Measurements from ENCODE around the gene DISC1.
"Not testable (repeated sequence)": the region's sequence is repeated elsewhere in the genome, so short reads cannot be mapped to it uniquely, and the experiment has no call there.

The DISC1 gene

DNA sequence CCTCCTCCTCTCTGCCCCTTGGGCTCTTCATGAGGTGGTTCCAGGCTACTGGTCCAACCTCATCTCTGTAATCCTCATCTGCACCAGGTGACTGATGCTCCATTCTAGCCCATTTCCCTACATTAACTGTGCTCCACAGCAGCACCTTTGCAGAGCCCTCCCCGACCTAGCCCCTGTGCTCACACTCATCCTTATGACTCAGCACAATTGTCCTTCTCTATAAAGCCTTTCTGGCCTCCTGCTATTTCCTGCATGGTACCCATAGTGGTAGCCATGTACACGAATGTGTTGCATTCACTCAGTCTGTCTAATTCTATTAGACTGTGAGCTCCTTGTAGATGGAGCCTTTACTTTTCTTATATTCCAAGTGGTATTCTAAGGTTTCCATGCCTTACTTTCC is 339.0 kb downstream of the DISC1 start:
- no peaks in the 10 kb centered on the region for H3F3A ChIP-seq (ENCODE audit: insufficient read depth)
- H3K4me2 ChIP-seq (ENCODE audit: low read depth, low read length, poor library complexity, severe bottlenecking), result no peak overlapping the region

DNA sequence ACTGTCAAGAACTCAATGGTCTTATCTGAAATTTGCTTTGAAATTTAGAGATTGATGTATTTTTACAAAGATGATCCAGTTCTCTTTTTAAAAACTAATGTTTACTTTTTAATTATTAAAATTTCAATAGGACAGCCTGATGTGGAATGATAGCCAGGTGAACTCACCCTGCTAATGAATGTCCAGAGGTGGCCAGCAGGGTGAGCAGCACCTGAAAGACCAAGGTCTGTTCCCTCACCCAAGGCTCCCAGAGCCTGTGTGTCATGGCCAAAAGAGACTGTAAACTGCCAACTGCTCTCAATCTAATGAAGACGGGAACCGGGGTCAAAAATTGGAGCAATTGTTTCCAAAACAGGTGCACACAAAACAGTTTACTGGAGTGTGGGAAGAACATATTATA is 340.4 kb downstream of the DISC1 start:
- Histone ChIP-seq H3K9ac (ENCODE audit: low read length) (no peak overlapping the region), H2AFZ (ENCODE audit: low read depth, low read length, severe bottlenecking) (no peak overlapping the region), H3K4me3 (ENCODE audit: insufficient read depth, low read length, poor library complexity, severe bottlenecking) (no peak overlapping the region), H3K27ac (ENCODE audit: low read depth, low read length) (no peak overlapping the region), H3K79me2 (ENCODE audit: insufficient read depth, low read length) (no peaks in the 10 kb centered on the region), H3K27me3 (ENCODE audit: low read length) (no peaks in the 10 kb centered on the region), H3F3A (ENCODE audit: insufficient read depth) (no peaks in the 10 kb centered on the region), H4K20me1 (ENCODE audit: low read depth, low read length) (no peaks in the 10 kb centered on the region), H3K9me2 (replicated peaks; ENCODE audit: insufficient read depth, low read length) (no peaks in the 10 kb centered on the region), H3K9me3 (ENCODE audit: insufficient read depth, low read length) (no peaks in the 10 kb centered on the region), H3K4me2 (ENCODE audit: low read depth, low read length, poor library complexity, severe bottlenecking) (no peak overlapping the region), H3K36me3 (ENCODE audit: low read length) (no peaks in the 10 kb centered on the region)
- TF ChIP-seq EZH2phosphoT487 (conservative IDR thresholded peaks at IDR 0.05; ENCODE audit: low read length), result no peak
- TF ChIP-seq, protein P1, sequence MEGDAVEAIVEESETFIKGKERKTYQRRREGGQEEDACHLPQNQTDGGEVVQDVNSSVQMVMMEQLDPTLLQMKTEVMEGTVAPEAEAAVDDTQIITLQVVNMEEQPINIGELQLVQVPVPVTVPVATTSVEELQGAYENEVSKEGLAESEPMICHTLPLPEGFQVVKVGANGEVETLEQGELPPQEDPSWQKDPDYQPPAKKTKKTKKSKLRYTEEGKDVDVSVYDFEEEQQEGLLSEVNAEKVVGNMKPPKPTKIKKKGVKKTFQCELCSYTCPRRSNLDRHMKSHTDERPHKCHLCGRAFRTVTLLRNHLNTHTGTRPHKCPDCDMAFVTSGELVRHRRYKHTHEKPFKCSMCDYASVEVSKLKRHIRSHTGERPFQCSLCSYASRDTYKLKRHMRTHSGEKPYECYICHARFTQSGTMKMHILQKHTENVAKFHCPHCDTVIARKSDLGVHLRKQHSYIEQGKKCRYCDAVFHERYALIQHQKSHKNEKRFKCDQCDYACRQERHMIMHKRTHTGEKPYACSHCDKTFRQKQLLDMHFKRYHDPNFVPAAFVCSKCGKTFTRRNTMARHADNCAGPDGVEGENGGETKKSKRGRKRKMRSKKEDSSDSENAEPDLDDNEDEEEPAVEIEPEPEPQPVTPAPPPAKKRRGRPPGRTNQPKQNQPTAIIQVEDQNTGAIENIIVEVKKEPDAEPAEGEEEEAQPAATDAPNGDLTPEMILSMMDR (IDR thresholded peaks at IDR 0.05; ENCODE audit: insufficient read depth, low read length, poor library complexity, severe bottlenecking), result no peak

More for the DNA sequence above, 339.0 kb downstream of the DISC1 start:
- H3K4me3 ChIP-seq (ENCODE audit: insufficient read depth, low read length, poor library complexity, severe bottlenecking), result no peak overlapping the region
- H4K20me1 ChIP-seq (ENCODE audit: low read depth, low read length), result no peaks in the 10 kb centered on the region
- H3K79me2 ChIP-seq (ENCODE audit: insufficient read depth, low read length), result no peaks in the 10 kb centered on the region
- no peak overlapping the region for H2AFZ ChIP-seq (ENCODE audit: low read depth, low read length, severe bottlenecking)
- no peaks in the 10 kb centered on the region for H3K27me3 ChIP-seq (ENCODE audit: low read length)
- no peaks in the 10 kb centered on the region for H3K36me3 ChIP-seq (ENCODE audit: low read length)
- no peaks in the 10 kb centered on the region for H3K9me3 ChIP-seq (ENCODE audit: insufficient read depth, low read length)
- H3K9me2 ChIP-seq (replicated peaks; ENCODE audit: insufficient read depth, low read length), result no peaks in the 10 kb centered on the region
- no peak overlapping the region for H3K27ac ChIP-seq (ENCODE audit: low read depth, low read length)
- H3K9ac ChIP-seq (ENCODE audit: low read length), result no peak overlapping the region
- TF ChIP-seq, protein P1 (IDR thresholded peaks at IDR 0.05; ENCODE audit: insufficient read depth, low read length, poor library complexity, severe bottlenecking), result no peak
- no peak for TF ChIP-seq EZH2phosphoT487 (conservative IDR thresholded peaks at IDR 0.05; ENCODE audit: low read length)

DNA sequence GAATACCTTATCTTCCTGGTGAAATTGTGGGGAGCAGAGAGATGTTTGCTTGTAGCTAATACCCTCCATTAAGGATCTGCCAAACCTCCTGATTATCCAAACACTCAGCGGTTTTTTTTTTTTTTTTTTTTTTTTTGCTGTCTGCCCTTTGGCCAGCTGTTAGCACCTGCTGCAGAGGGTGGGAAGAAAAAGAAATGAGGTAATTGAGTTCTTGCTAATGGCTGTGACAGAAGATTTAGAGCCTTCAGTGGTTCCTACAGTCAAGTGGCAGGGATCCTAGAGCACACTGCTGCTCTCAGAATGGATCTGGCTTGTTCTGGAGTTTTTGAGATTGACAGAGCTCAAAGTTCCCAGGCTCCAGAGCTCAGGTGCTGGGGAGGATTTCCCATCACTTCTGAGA is 342.5 kb downstream of the DISC1 start:
- Histone ChIP-seq H3K36me3 (ENCODE audit: low read length) (no peaks in the 10 kb centered on the region), H3K27me3 (ENCODE audit: low read length) (no peaks in the 10 kb centered on the region), H3K27ac (ENCODE audit: low read depth, low read length) (no peak overlapping the region), H3K79me2 (ENCODE audit: insufficient read depth, low read length) (no peaks in the 10 kb centered on the region), H2AFZ (ENCODE audit: low read depth, low read length, severe bottlenecking) (no peak overlapping the region), H3K4me2 (ENCODE audit: low read depth, low read length, poor library complexity, severe bottlenecking) (no peak overlapping the region), H3K9me3 (ENCODE audit: insufficient read depth, low read length) (no peaks in the 10 kb centered on the region), H4K20me1 (ENCODE audit: low read depth, low read length) (no peaks in the 10 kb centered on the region), H3F3A (ENCODE audit: insufficient read depth) (no peaks in the 10 kb centered on the region), H3K9me2 (replicated peaks; ENCODE audit: insufficient read depth, low read length) (no peaks in the 10 kb centered on the region), H3K4me3 (ENCODE audit: insufficient read depth, low read length, poor library complexity, severe bottlenecking) (no peak overlapping the region), H3K9ac (ENCODE audit: low read length) (no peak overlapping the region)
- no peak for TF ChIP-seq EZH2phosphoT487 (conservative IDR thresholded peaks at IDR 0.05; ENCODE audit: low read length)
- TF ChIP-seq, protein P1 (IDR thresholded peaks at IDR 0.05; ENCODE audit: insufficient read depth, low read length, poor library complexity, severe bottlenecking), result no peak

DNA sequence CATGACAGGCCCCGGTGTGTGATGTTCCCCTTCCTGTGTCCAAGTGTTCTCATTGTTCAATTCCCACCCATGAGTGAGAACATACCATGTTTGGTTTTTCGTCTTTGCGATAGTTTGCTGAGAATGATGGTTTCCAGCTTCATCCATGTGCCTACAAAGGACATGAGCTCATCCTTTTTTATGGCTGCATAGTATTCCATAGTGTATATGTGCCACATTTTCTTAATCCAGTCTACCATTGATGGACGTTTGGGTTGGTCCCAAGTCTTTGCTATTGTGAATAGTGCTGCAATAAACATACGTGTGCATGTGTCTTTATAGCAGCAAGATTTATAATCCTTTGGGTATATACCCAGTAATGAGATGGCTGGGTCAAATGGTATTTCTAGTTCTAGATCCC is 343.2 kb downstream of the DISC1 start:
- H3K9ac ChIP-seq (ENCODE audit: low read length); H3K9me3 ChIP-seq (ENCODE audit: insufficient read depth, low read length); H4K20me1 ChIP-seq (ENCODE audit: low read depth, low read length); H3K9me2 ChIP-seq (replicated peaks; ENCODE audit: insufficient read depth, low read length); H3K36me3 ChIP-seq (ENCODE audit: low read length); H3K4me2 ChIP-seq (ENCODE audit: low read depth, low read length, poor library complexity, severe bottlenecking); H3K27ac ChIP-seq (ENCODE audit: low read depth, low read length); H3K27me3 ChIP-seq (ENCODE audit: low read length); H3F3A ChIP-seq (ENCODE audit: insufficient read depth); H2AFZ ChIP-seq (ENCODE audit: low read depth, low read length, severe bottlenecking); H3K4me3 ChIP-seq (ENCODE audit: insufficient read depth, low read length, poor library complexity, severe bottlenecking); H3K79me2 ChIP-seq (ENCODE audit: insufficient read depth, low read length): not testable (repeated sequence)
